B cell (primary cell): Measurements from ENCODE around the gene DACT2. TPM values are rescaled to one million over a fixed set of nuclear protein-coding genes. Genes with fewer than 3 reads are reported as not detected.

Experiments used
- ATAC-seq: fragments of 200-7000 bp; cut with Tn5 transposase; one replicate; pipeline ENCODE4 v1.10.0; 2021; ENCODE audit warnings: low read depth, mild to moderate bottlenecking, moderate number of reproducible peaks, moderate library complexity
- CTCF ChIA-PET: fragments of 350-600 bp; sonication (Branson Sonifier 250); formaldehyde crosslinking; loops from one replicate; lab custom pipeline; 2021; ENCODE audit warnings: antibody characterized with exemption, inconsistent platforms; lab: Charles Lee
- POLR2A ChIA-PET: fragments of 350-600 bp; sonication (Branson Sonifier 250); formaldehyde crosslinking; loops from one replicate; lab custom pipeline; 2021; ENCODE audit warnings: antibody characterized with exemption; lab: Charles Lee
- DNase-seq: peaks from one replicate; pipeline ENCODE4 v3.0.0; 2013
- H2AFZ ChIP-seq: 2 replicates; pipeline ENCODE4 v1.6.1; 2012; ENCODE audit warnings: mild to moderate bottlenecking, low read depth, low read length; ENCODE audit not compliant: insufficient read depth, poor library complexity, severe bottlenecking
- H3K27ac ChIP-seq, 2 donors: 1 replicate in 1 of 2; 2 replicates in 1 of 2; pipeline ENCODE4 v1.5.1; 2012 to 2013; ENCODE audit warnings: low read length in 2 of 2, mild to moderate bottlenecking in 2 of 2, moderate library complexity in 1 of 2
- H3K27me3 ChIP-seq, 4 experiments: fragments of 200-600 bp in 1 of 4; sonication (generic) in 1 of 4; replicated peaks in 1 of 4; 1 replicate in 2 of 4; 2 replicates in 2 of 4; pipeline versions ENCODE4 v1.6.1 to v1.7.0; 2013 to 2016; ENCODE audit warnings: low read length in 3 of 4, mild to moderate bottlenecking in 2 of 4, mixed read lengths in 1 of 4, moderate library complexity in 1 of 4; ENCODE audit not compliant: insufficient read depth in 4 of 4, control insufficient read depth in 3 of 4; ENCODE audit errors: control extremely low read depth in 1 of 4
- H3K36me3 ChIP-seq, 2 experiments: replicated peaks in 1 of 2; 1 replicate in 1 of 2; 2 replicates in 1 of 2; pipeline versions ENCODE4 v1.6.1 to v1.7.1; 2013; ENCODE audit warnings: low read length in 1 of 2; ENCODE audit not compliant: insufficient read depth in 2 of 2, control insufficient read depth in 1 of 2; ENCODE audit errors: control extremely low read depth in 1 of 2, extremely low read depth in 1 of 2
- H3K4me1 ChIP-seq, 2 donors: fragments of 200-600 bp in 1 of 2; sonication (generic) in 1 of 2; 1 replicate in 1 of 2; 2 replicates in 1 of 2; pipeline versions ENCODE4 v1.5.1 to v1.6.1; 2013 to 2017; ENCODE audit warnings: low read length in 2 of 2; ENCODE audit not compliant: control insufficient read depth in 2 of 2, insufficient read depth in 2 of 2
- H3K4me2 ChIP-seq: replicated peaks from 2 replicates; pipeline ENCODE3; 2012; ENCODE audit warnings: mild to moderate bottlenecking, low read depth, low read length; ENCODE audit not compliant: poor library complexity, severe bottlenecking
- H3K4me3 ChIP-seq, 5 experiments: fragments of 200-600 bp in 1 of 5; sonication (generic) in 1 of 5; 1 replicate in 3 of 5; 2 replicates in 2 of 5; pipeline versions ENCODE4 v1.5.1 to v1.7.0; 2011 to 2016; ENCODE audit warnings: low read length in 4 of 5, mild to moderate bottlenecking in 4 of 5, low read depth in 2 of 5, control low read depth in 1 of 5, moderate library complexity in 1 of 5; ENCODE audit not compliant: insufficient read depth in 1 of 5; ENCODE audit errors: control extremely low read depth in 1 of 5, extremely low read depth in 1 of 5
- H3K79me2 ChIP-seq: fragments of 200-600 bp; sonication (generic); one replicate; pipeline ENCODE4 v1.6.0; 2016; ENCODE audit warnings: low read length; ENCODE audit not compliant: control insufficient read depth, insufficient read depth
- H3K9ac ChIP-seq: fragments of 200-600 bp; sonication (generic); 2 replicates; pipeline ENCODE4 v1.6.1; 2017; ENCODE audit warnings: mild to moderate bottlenecking, low read length, moderate library complexity
- H3K9me3 ChIP-seq, 3 donors: one replicate each; pipeline versions ENCODE4 v1.6.1 to v1.7.1; 2013; ENCODE audit warnings: low read length in 2 of 3; ENCODE audit not compliant: control insufficient read depth in 2 of 3, insufficient read depth in 1 of 3; ENCODE audit errors: control extremely low read depth in 1 of 3
- H4K20me1 ChIP-seq: 2 replicates; pipeline ENCODE4 v1.6.0; 2012; ENCODE audit warnings: mild to moderate bottlenecking, low read length; ENCODE audit not compliant: insufficient read depth, control insufficient read depth, poor library complexity, severe bottlenecking
- H3K27ac Mint-ChIP-seq: one replicate; pipeline ENCODE4 v1.8.0; 2021; ENCODE audit warnings: mixed read lengths
- H3K27me3 Mint-ChIP-seq: one replicate; pipeline ENCODE4 v1.8.0; 2021; ENCODE audit warnings: mixed read lengths
- H3K4me1 Mint-ChIP-seq: one replicate; pipeline ENCODE4 v1.8.0; 2021; ENCODE audit warnings: mixed read lengths
- H3K4me3 Mint-ChIP-seq: one replicate; pipeline ENCODE4 v1.8.0; 2021; ENCODE audit warnings: mixed read lengths
- H3K9me3 Mint-ChIP-seq: one replicate; pipeline ENCODE4 v1.8.0; 2022; ENCODE audit warnings: mixed read lengths; ENCODE audit not compliant: insufficient read depth
- EZH2 ChIP-seq: IDR thresholded peaks from 2 replicates; pipeline ENCODE4 v1.6.1; 2012; ENCODE audit warnings: borderline replicate concordance, low read depth, mild to moderate bottlenecking, moderate library complexity, low read length; ENCODE audit not compliant: insufficient read depth, poor library complexity, severe bottlenecking
- WGBS: methylation state at CpG from one replicate; pipeline ENCODE4 v1.1.5; 2013; ENCODE audit warnings: missing lambda C conversion rate; ENCODE audit not compliant: insufficient coverage; 5-methylcytosine and 5-hydroxymethylcytosine counted together
- intact Hi-C: fragments of 100-400 bp; cut with micrococcal nuclease; formaldehyde crosslinking; loops from one replicate; pipeline ENCODE4 v1.10.0; 2022
- polyA plus RNA-seq: library from polyadenylated mRNA; depleted of rRNA; stranded (reverse); fragments of >200 nt; gene quantifications from 2 replicates; pipeline ENCODE4 v1.2.3, GENCODE V29; 2012
- total RNA-seq, 2 donors: library from RNA; stranded (reverse); fragments of 120-200 nt in 1 of 2; gene quantifications; 1 replicate in 1 of 2; 2 replicates in 1 of 2; pipeline versions ENCODE4 v1.2.3 to v1.2.4, GENCODE V29; 2013 to 2022
- TF ChIP-seq, protein P1 (sequence below): fragments of 200-600 bp; IDR thresholded peaks from one replicate; pipeline ENCODE4 v1.8.0; 2022; ENCODE audit warnings: antibody characterized with exemption, mild to moderate bottlenecking

The DACT2 gene
- total and polyA plus RNA-seq, 2 donors (not counting 1 experiment from before 2014, with no cell fraction given): not detected

DNA sequence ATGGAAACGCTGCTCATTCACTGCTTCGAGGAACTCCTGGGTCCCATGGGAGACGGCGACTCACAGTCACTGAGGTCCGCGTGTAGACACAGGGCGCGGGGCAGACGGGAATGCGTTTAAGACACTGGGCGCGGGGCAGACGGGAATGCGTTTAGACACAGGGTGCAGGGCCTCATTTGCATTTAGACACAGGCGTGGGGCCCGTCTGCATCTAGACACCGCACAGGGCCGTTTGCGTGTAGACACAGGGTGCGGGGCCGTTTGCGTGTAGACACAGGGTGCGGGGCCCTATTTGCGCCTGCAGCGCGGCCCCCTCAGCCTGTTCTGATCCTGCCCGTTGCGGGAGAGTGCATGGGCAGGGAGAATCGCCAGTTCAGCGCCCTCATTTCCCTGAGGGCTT lies 10.4 kb downstream of the DACT2 start:
- Mint-ChIP-seq H3K9me3 (no peaks in the 10 kb centered on the region), H3K27ac (no peak overlapping the region), H3K4me1 (no peaks in the 10 kb centered on the region), H3K4me3 (no peak overlapping the region), H3K27me3 (peaks cover 5% of the 10 kb centered on the region)
- H3K4me1 ChIP-seq: no peaks in the 10 kb centered on the region
- intact Hi-C loops: no loop called here
- ChIA-PET POLR2A (no interaction called here), CTCF (no interaction called here)
- H3K27ac ChIP-seq: no peak overlapping the region
- H4K20me1 ChIP-seq: no peaks in the 10 kb centered on the region
- no peak for TF ChIP-seq EZH2
- TF ChIP-seq, protein P1, sequence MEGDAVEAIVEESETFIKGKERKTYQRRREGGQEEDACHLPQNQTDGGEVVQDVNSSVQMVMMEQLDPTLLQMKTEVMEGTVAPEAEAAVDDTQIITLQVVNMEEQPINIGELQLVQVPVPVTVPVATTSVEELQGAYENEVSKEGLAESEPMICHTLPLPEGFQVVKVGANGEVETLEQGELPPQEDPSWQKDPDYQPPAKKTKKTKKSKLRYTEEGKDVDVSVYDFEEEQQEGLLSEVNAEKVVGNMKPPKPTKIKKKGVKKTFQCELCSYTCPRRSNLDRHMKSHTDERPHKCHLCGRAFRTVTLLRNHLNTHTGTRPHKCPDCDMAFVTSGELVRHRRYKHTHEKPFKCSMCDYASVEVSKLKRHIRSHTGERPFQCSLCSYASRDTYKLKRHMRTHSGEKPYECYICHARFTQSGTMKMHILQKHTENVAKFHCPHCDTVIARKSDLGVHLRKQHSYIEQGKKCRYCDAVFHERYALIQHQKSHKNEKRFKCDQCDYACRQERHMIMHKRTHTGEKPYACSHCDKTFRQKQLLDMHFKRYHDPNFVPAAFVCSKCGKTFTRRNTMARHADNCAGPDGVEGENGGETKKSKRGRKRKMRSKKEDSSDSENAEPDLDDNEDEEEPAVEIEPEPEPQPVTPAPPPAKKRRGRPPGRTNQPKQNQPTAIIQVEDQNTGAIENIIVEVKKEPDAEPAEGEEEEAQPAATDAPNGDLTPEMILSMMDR: no peak
- H3K27me3 ChIP-seq: no peaks in the 10 kb centered on the region
- no peak for DNase-seq
- H3K4me2 ChIP-seq: no peak overlapping the region
- no peaks in the 10 kb centered on the region for H3K36me3 ChIP-seq
- H2AFZ ChIP-seq: no peak overlapping the region
- no peak for ATAC-seq
- no peak overlapping the region for H3K4me3 ChIP-seq
- WGBS: 94% methylated on average over 30 of the region's 30 CpGs
- no peak overlapping the region for H3K9ac ChIP-seq
- H3K9me3 ChIP-seq: peaks cover 0 to 27% (median 0%) of the 10 kb centered on the region in 3 donors
- no peaks in the 10 kb centered on the region for H3K79me2 ChIP-seq

DNA sequence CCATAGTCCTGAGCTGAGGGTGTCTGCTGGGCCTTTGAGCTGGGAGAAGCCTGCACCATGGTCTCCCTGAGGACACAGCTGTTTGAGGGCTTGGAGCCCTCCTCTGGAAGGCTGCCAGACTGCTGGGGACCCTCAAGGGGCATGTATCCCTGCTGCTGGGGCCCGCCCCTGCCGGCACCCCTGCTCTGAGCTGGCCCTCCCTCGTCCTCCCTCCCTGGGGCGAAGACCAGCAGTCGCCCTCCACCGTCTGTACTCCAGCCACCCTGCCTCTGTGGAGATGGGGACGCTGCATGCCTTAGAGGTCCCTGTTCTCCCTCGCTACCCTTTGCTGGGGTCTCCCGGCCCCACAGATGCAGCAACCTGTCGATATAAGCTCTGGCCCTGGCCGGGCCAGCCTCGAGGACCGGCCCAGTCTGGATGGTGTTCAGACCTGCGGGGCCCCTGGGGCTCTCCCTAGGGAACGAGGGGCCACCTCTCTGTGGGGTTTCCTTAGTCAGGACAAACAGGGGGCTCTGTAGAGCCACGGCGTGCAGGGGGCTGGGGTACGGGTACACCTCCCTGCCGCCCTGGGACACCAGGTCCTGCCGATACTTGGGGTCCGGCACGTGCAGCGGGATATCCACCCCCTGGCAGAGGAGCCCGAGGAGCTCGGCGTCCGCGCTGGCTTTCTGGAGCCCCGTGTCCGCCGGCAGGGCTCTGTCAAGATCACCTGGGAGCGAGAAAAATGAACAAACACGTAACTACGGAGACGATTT lies 11.0 kb downstream of the DACT2 start:
- ChIA-PET POLR2A (no interaction called here), CTCF (no interaction called here)
- TF ChIP-seq, protein P1: no peak
- no peak for TF ChIP-seq EZH2
- Mint-ChIP-seq H3K27me3 (no peaks in the 10 kb centered on the region), H3K9me3 (no peaks in the 10 kb centered on the region), H3K27ac (no peak overlapping the region), H3K4me3 (no peak overlapping the region), H3K4me1 (no peaks in the 10 kb centered on the region)
- ATAC-seq (no peak), DNase-seq (no peak)
- Histone ChIP-seq H3K4me1 (no peaks in the 10 kb centered on the region), H3K79me2 (no peaks in the 10 kb centered on the region), H3K27me3 (no peaks in the 10 kb centered on the region), H2AFZ (no peak overlapping the region), H3K36me3 (no peaks in the 10 kb centered on the region), H3K4me3 (no peak overlapping the region), H3K4me2 (no peak overlapping the region), H3K27ac (no peak overlapping the region), H3K9me3 (peaks cover 0 to 21% (median 0%) of the 10 kb centered on the region in 3 donors), H4K20me1 (no peaks in the 10 kb centered on the region), H3K9ac (no peak overlapping the region)
- intact Hi-C loops: no loop called here
- WGBS: 95% methylated on average over 35 of the region's 35 CpGs
